GM12875 (cell line): ENCODE data around the gene KIF1A.

Experiments used
- H3K4me3 ChIP-seq: one replicate; pipeline ENCODE4 v1.5.1; 2011; ENCODE audit warnings: low read depth, low read length, control low read depth
- CTCF ChIP-seq: IDR thresholded peaks from 2 replicates; pipeline ENCODE4 v1.5.1; 2011; ENCODE audit warnings: low read depth, mild to moderate bottlenecking, control low read depth, inconsistent platforms, low read length, moderate library complexity, borderline replicate concordance; ENCODE audit not compliant: insufficient read depth

Gene KIF1A

GRCh38 chr2:240819858-240820606 lies at the start of gene KIF1A:
TSS of gene KIF1A (minus strand) at chr2:240820219. CDS start at chr2:240797752, 22,467 bp downstream.
- no peak within 1 kb of the TSS for H3K4me3 ChIP-seq
- TF ChIP-seq CTCF: no peak

GRCh38 chr2:240869109-240869955 lies 49.3 kb upstream of the KIF1A start:
- no peak overlapping the region for H3K4me3 ChIP-seq
- TF ChIP-seq CTCF: no peak

- no peak within 1 kb of the TSS for H3K4me3 ChIP-seq
- no peak for TF ChIP-seq CTCF
Measured at GRCh38 chr2:240868286-240869108, 48.5 kb upstream of the KIF1A start, which contains the start of gene AGXT. TSS of gene AGXT (plus strand) at chr2:240868824. CDS start at chr2:240868866, 42 bp downstream.

GRCh38 chr2:240865391-240865790 lies 45.4 kb upstream of the KIF1A start:
- no peak for TF ChIP-seq CTCF
- no peak overlapping the region for H3K4me3 ChIP-seq

- no peak for TF ChIP-seq CTCF
- H3K4me3 ChIP-seq: no peak overlapping the region
Measured at GRCh38 chr2:240864475-240864874, 44.5 kb upstream of the KIF1A start.

- no peak for TF ChIP-seq CTCF
Measured at GRCh38 chr2:240861547-240861946, 41.5 kb upstream of the KIF1A start.

More at GRCh38 chr2:240861547-240861946, 41.5 kb upstream of the KIF1A start:
- no peak overlapping the region for H3K4me3 ChIP-seq
